ENCODE measurements around the gene MYL2.

- TF ChIP-seq EZH2 (IDR thresholded peaks at IDR 0.05; ENCODE audit: insufficient read depth, poor library complexity, severe bottlenecking) (no peak), EZH2phosphoT487 (IDR thresholded peaks at IDR 0.05; ENCODE audit: insufficient read depth, low read depth) (no peak)
Measured at GRCh38 chr12:110935588-110935987, 15.2 kb upstream of the MYL2 start.
